HL-60 (cell line): ENCODE results near the gene BCL2L1.

Source experiments
- CTCF ChIP-seq: IDR thresholded peaks from one replicate; pipeline ENCODE4 v1.5.1; 2011; ENCODE audit warnings: low read length, control low read depth, inconsistent platforms; ENCODE audit not compliant: insufficient read depth
- REST ChIP-seq: IDR thresholded peaks from 2 replicates; pipeline ENCODE4 v1.6.1; 2012; ENCODE audit warnings: low read depth; ENCODE audit not compliant: insufficient replicate concordance

DNA sequence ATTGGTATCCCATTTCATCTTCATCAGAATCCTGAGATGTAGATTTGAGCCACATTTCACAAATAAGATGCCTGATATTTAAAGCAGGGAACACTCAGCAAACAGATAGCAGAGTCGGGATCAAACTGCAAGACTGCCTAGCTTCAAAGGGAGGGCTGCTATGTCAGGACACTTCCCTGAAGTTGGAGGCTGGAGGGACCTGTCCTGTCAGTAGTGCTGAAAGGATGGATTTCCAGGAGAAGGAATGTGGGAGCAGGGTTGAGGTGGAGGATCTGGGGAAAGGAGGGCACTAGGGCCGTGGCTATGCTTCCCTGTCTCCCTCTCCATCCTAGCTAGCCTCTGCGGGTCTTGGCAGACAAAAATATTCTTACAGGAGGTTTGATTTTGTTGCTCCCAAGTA is 52.8 kb downstream of the BCL2L1 start:
- TF ChIP-seq CTCF (no peak), REST (no peak)
